RWPE2 (cell line): ENCODE measurements around the gene ATXN7L1.

Experiments
- ATAC-seq: fragments of 200-7000 bp; cut with Tn5 transposase; 3 replicates; pipeline ENCODE4 v1.9.1; 2021; ENCODE audit warnings: low read depth
- DNase-seq: peaks from one replicate; pipeline ENCODE4 v3.0.0-alpha.2; 2020; ENCODE audit warnings: low spot score
- H3K27ac ChIP-seq: fragments of 450-650 bp; 2 replicates; pipeline ENCODE4 v1.5.1; 2017; ENCODE audit warnings: mild to moderate bottlenecking; ENCODE audit not compliant: poor library complexity, severe bottlenecking
- H3K27me3 ChIP-seq: fragments of 250-450 bp; sonication (Bioruptor Pico); 2 replicates; pipeline ENCODE4 v1.5.1; 2021; ENCODE audit warnings: mild to moderate bottlenecking, moderate library complexity; ENCODE audit not compliant: insufficient read depth, poor library complexity, severe bottlenecking
- H3K36me3 ChIP-seq: fragments of 250-450 bp; sonication (Bioruptor Pico); 2 replicates; pipeline ENCODE4 v1.5.1; 2020; ENCODE audit warnings: low read depth, mild to moderate bottlenecking, moderate library complexity
- H3K4me1 ChIP-seq: fragments of 250-450 bp; sonication (Bioruptor Pico); 2 replicates; pipeline ENCODE4 v1.5.1; 2021; ENCODE audit warnings: mild to moderate bottlenecking, moderate library complexity; ENCODE audit not compliant: insufficient read depth, poor library complexity, severe bottlenecking
- H3K4me3 ChIP-seq: fragments of 250-450 bp; sonication (Bioruptor Pico); 2 replicates; pipeline ENCODE4 v1.5.1; 2021; ENCODE audit warnings: mild to moderate bottlenecking, moderate library complexity; ENCODE audit not compliant: severe bottlenecking
- H3K9me3 ChIP-seq: fragments of 250-450 bp; sonication (Bioruptor Pico); 2 replicates; pipeline ENCODE4 v1.5.1; 2021; ENCODE audit warnings: mild to moderate bottlenecking, moderate library complexity; ENCODE audit not compliant: severe bottlenecking
- TF ChIP-seq, protein P1 (sequence below): fragments of 450-650 bp; IDR thresholded peaks from one replicate; pipeline ENCODE4 v1.5.1; 2017; ENCODE audit warnings: mild to moderate bottlenecking, moderate library complexity; ENCODE audit not compliant: poor library complexity, severe bottlenecking

Gene ATXN7L1

DNA sequence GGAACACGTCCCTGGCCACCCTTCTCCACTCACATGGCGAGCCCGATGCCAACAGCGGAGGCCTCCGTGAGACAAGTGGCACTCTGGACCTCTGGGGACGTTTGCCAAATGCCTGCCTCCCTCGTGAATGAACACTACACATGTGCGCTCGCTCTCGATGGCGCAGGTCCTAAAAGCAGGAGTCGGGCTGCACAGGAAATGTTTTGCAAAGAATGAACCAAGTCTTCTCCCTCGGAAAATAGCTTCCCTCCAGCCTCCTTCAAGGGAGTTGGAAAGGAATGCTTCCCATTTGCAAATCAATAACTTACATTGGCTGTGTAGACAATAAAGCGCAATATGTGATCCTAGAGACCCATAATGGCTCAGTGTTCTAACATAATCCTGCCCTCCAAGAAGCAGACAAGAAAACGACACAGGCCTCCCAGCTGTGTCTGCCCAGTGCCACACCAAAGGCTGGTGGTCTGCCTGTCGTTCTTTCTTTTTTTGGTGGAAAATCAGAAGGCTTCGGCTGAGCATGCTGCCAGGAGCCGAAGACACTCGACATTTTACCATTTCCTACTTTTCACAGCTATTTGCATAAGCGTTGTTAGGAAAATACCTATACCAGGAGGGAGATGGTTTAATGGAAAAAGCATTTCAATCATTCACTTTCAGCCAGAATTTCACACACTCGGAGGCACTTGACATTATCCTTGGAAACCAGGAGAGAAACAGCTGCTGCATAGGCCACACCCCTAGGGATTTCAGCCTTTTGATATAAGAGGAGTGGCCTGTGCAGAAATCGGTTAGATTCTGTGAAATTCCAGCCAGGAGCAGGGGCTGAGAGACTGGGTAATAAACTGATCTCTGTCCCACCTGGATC, 38.4 kb downstream of the ATXN7L1 start:
- no peak for DNase-seq
- H3K4me3 ChIP-seq, result no peak overlapping the region
- TF ChIP-seq, protein P1, sequence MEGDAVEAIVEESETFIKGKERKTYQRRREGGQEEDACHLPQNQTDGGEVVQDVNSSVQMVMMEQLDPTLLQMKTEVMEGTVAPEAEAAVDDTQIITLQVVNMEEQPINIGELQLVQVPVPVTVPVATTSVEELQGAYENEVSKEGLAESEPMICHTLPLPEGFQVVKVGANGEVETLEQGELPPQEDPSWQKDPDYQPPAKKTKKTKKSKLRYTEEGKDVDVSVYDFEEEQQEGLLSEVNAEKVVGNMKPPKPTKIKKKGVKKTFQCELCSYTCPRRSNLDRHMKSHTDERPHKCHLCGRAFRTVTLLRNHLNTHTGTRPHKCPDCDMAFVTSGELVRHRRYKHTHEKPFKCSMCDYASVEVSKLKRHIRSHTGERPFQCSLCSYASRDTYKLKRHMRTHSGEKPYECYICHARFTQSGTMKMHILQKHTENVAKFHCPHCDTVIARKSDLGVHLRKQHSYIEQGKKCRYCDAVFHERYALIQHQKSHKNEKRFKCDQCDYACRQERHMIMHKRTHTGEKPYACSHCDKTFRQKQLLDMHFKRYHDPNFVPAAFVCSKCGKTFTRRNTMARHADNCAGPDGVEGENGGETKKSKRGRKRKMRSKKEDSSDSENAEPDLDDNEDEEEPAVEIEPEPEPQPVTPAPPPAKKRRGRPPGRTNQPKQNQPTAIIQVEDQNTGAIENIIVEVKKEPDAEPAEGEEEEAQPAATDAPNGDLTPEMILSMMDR, result no peak
- no peak for ATAC-seq
- H3K9me3 ChIP-seq, result no peaks in the 10 kb centered on the region
- H3K36me3 ChIP-seq, result no peaks in the 10 kb centered on the region
- peak overlapping the region; percentile 61 for H3K27ac ChIP-seq
- H3K4me1 ChIP-seq, result peaks cover 18% of the 10 kb centered on the region
- no peaks in the 10 kb centered on the region for H3K27me3 ChIP-seq

DNA sequence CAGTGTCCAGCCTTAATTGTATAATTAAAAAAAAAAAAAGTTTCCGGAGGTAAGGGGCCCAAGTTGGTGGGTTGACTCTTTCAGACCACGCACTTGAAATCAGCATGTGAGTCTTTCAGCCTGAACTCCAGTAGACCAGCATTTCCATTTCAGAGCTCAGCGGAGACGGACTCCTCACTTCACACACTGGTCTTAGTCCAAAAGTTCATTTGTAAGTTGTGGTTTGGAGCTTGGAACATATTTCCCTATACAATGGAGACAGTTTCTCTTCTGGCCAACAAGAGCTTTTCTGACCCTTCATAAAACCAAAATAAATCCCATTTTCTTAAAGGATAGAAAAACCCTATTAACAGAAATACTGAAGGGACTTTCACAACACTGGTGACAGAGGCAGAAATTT, 41.0 kb downstream of the ATXN7L1 start:
- H3K27me3 ChIP-seq, result no peaks in the 10 kb centered on the region
- no peaks in the 10 kb centered on the region for H3K9me3 ChIP-seq
- H3K36me3 ChIP-seq, result no peaks in the 10 kb centered on the region
- TF ChIP-seq, protein P1, result no peak
- no peak overlapping the region for H3K27ac ChIP-seq
- no peak overlapping the region for H3K4me3 ChIP-seq
- DNase-seq (no peak), ATAC-seq (no peak)
- H3K4me1 ChIP-seq, result peaks cover 27% of the 10 kb centered on the region

DNA sequence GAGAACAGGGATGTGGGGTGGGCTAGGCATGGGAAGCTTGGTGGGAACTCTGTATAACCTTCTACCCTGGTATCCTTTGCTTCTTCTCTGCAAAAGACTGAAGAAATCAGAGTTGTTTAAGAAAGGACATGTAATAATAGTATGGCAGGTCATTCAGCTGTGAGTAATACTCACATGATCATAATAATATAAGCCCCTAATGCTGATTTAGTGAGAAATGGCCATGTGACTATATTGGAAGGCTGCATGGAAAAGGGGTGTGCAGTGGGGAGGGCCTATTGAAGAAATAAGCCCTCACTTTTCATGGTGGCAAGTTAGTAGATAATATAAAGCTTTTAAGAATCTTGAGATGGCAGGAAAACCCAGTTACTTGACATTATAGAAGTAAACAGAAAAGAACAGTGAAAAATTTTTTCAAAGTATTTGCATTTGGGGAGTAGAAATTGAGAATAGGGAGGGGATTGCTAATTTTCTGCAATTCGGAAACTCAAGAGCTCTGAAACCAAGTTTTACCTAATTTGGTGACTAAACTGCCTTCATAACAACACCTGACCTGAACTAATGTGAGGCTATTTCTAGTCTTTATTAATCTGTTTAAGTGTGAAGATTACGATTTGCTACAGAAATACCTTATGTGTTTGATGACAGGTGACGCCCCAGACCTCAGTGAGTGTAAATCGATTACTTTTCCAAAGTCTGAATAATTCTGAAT, 44.4 kb downstream of the ATXN7L1 start:
- TF ChIP-seq, protein P1, result no peak
- Histone ChIP-seq H3K27ac (peak overlapping the region; percentile 72), H3K36me3 (no peaks in the 10 kb centered on the region), H3K27me3 (no peaks in the 10 kb centered on the region), H3K4me1 (peaks cover 22% of the 10 kb centered on the region), H3K9me3 (no peaks in the 10 kb centered on the region), H3K4me3 (no peak overlapping the region)
- DNase-seq (no peak), ATAC-seq (no peak)

DNA sequence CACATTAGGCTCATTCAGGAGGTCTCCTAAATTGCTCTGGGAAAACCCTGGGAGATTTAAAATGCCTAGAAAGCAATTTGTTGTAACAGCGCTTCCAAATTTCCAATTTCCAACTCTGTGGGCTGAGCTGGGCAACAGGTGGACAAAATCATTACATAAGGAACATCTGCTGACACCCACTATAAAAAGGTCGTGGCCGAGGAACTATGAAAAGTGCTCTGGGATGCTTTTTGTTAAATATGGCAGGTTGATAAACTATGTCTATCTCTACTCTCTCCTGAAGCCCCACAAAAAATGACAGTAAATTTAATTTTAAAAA, 45.1 kb downstream of the ATXN7L1 start:
- peak overlapping the region; percentile 72 for H3K27ac ChIP-seq

More for the DNA sequence above, 45.1 kb downstream of the ATXN7L1 start:
- Histone ChIP-seq H3K4me1 (peaks cover 22% of the 10 kb centered on the region), H3K4me3 (no peak overlapping the region), H3K36me3 (no peaks in the 10 kb centered on the region), H3K27me3 (no peaks in the 10 kb centered on the region), H3K9me3 (no peaks in the 10 kb centered on the region)
- TF ChIP-seq, protein P1, result no peak
- DNase-seq (no peak), ATAC-seq (no peak)
